Right ventricle myocardium inferior (tissue), 1 donor: ENCODE measurements around the gene FEN1. TPM values are rescaled to one million over a fixed set of nuclear protein-coding genes. Genes with fewer than 3 reads are reported as not detected.

ENCODE experiments used
- total RNA-seq: library from RNA; stranded (reverse); fragmentation: NEBNext Ultra II Directional; extraction: Animal tissue kit (Norgen Biotek cat#: 25700); gene quantifications from one replicate; pipeline ENCODE4 v1.2.1, GENCODE V29; 2021
- donor health status: DM: no; HTN: yes; CAD: no; lungs with severe emphysema.

Gene FEN1
- total RNA-seq, 1 donor from 2014 or later: 7.0 TPM

Other genes with a start within 250 kb of the FEN1 start
- gene SYT7, start 211.8 kb upstream of the FEN1 start, total RNA-seq: 28.2 TPM
- gene DAGLA, start 112.5 kb upstream of the FEN1 start, total RNA-seq: 4.3 TPM
- gene MYRF, start 40.3 kb upstream of the FEN1 start, total RNA-seq: 0.30 TPM
- 130 TPM for gene TMEM258, start 312 bp upstream of the FEN1 start, total RNA-seq
- gene FADS1, start 24.1 kb downstream of the FEN1 start, total RNA-seq: 25.7 TPM
- gene FADS2, start 35.4 kb downstream of the FEN1 start, total RNA-seq: 35.7 TPM
- 113 TPM for gene FADS3, start 98.6 kb downstream of the FEN1 start, total RNA-seq
- gene RAB3IL1, start 124.7 kb downstream of the FEN1 start, total RNA-seq: 14.0 TPM
- 1.9 TPM for gene BEST1, start 157.4 kb downstream of the FEN1 start, total RNA-seq
- 2,493 TPM for gene FTH1, start 174.7 kb downstream of the FEN1 start, total RNA-seq